Measurements from ENCODE around the gene LDLRAD3.

DNA sequence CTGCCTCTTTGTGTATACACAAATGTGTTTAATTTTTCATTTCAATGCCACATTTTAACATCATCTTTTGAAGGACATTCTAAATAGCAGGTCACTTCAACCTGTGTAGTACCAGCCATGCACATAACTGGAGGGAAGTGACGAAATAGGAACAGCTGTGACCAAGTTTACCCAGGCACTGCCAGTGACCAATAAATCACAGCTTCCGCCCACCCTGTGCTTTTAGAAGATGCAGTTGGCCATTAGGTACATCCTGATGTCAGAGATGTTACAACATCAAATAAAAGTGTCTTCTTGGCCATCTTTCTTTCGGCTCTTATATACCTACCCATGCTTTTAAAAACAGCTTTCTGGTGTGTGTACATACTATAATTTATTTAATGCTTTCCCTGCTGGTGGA is 7.8 kb downstream of the LDLRAD3 start:
- TF ChIP-seq, protein P1, sequence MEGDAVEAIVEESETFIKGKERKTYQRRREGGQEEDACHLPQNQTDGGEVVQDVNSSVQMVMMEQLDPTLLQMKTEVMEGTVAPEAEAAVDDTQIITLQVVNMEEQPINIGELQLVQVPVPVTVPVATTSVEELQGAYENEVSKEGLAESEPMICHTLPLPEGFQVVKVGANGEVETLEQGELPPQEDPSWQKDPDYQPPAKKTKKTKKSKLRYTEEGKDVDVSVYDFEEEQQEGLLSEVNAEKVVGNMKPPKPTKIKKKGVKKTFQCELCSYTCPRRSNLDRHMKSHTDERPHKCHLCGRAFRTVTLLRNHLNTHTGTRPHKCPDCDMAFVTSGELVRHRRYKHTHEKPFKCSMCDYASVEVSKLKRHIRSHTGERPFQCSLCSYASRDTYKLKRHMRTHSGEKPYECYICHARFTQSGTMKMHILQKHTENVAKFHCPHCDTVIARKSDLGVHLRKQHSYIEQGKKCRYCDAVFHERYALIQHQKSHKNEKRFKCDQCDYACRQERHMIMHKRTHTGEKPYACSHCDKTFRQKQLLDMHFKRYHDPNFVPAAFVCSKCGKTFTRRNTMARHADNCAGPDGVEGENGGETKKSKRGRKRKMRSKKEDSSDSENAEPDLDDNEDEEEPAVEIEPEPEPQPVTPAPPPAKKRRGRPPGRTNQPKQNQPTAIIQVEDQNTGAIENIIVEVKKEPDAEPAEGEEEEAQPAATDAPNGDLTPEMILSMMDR (IDR thresholded peaks at IDR 0.05), result no peak
- TF ChIP-seq POLR2A (IDR thresholded peaks at IDR 0.05), result no peak

Data from adrenal gland (tissue), 5 donors.